ACC112 (cell line): ENCODE measurements around the gene SF3B1.
"Not testable (repeated sequence)": the region's sequence is repeated elsewhere in the genome, so short reads cannot be mapped to it uniquely, and the experiment has no call there.

ENCODE experiments used
- H2AFZ ChIP-seq: fragments of 200-600 bp; sonication (generic); one replicate; pipeline ENCODE4 v1.6.0; 2017; ENCODE audit warnings: antibody characterized with exemption, low read length; ENCODE audit not compliant: unreplicated experiment
- H3K27ac ChIP-seq: fragments of 200-600 bp; sonication (generic); 2 replicates; pipeline ENCODE4 v1.5.1; 2014; ENCODE audit warnings: low read depth, mild to moderate bottlenecking, antibody characterized with exemption, low read length, moderate library complexity
- H3K27me3 ChIP-seq: fragments of 200-600 bp; sonication (generic); 2 replicates; pipeline ENCODE4 v1.6.1; 2014; ENCODE audit warnings: mild to moderate bottlenecking, antibody characterized with exemption, low read length, moderate library complexity, mixed read lengths; ENCODE audit not compliant: insufficient read depth
- H3K36me3 ChIP-seq: fragments of 200-600 bp; sonication (generic); 2 replicates; pipeline ENCODE4 v1.6.1; 2016; ENCODE audit warnings: mild to moderate bottlenecking, antibody characterized with exemption, low read length, moderate library complexity, mixed read lengths; ENCODE audit not compliant: insufficient read depth
- H3K4me1 ChIP-seq: fragments of 200-600 bp; sonication (generic); one replicate; pipeline ENCODE4 v1.6.1; 2016; ENCODE audit warnings: low read length, mixed read lengths; ENCODE audit not compliant: insufficient read depth, unreplicated experiment, control insufficient read depth
- H3K4me3 ChIP-seq: fragments of 200-600 bp; sonication (generic); 2 replicates; pipeline ENCODE4 v1.5.1; 2014; ENCODE audit warnings: mild to moderate bottlenecking, low read depth, low read length
- H3K79me2 ChIP-seq: fragments of 200-600 bp; sonication (generic); one replicate; pipeline ENCODE4 v1.6.0; 2016; ENCODE audit warnings: low read length; ENCODE audit not compliant: control insufficient read depth, unreplicated experiment, insufficient read depth

SF3B1 gene

GRCh38 chr2:197358931-197359330 lies 75.9 kb downstream of the SF3B1 start:
- Histone ChIP-seq H3K4me1 (no peaks in the 10 kb centered on the region), H3K27me3 (no peaks in the 10 kb centered on the region), H3K79me2 (no peaks in the 10 kb centered on the region), H3K36me3 (no peaks in the 10 kb centered on the region), H3K27ac (no peak overlapping the region), H3K4me3 (no peak overlapping the region), H2AFZ (no peak overlapping the region)

GRCh38 chr2:197357986-197358385 lies 76.8 kb downstream of the SF3B1 start:
- Histone ChIP-seq H3K4me1 (no peaks in the 10 kb centered on the region), H3K79me2 (no peaks in the 10 kb centered on the region), H3K27ac (no peak overlapping the region), H3K4me3 (no peak overlapping the region), H2AFZ (no peak overlapping the region), H3K27me3 (no peaks in the 10 kb centered on the region), H3K36me3 (no peaks in the 10 kb centered on the region)

- no peaks in the 10 kb centered on the region for H3K79me2 ChIP-seq
- no peaks in the 10 kb centered on the region for H3K36me3 ChIP-seq
- no peak overlapping the region for H3K4me3 ChIP-seq
- H3K27ac ChIP-seq: no peak overlapping the region
- no peak overlapping the region for H2AFZ ChIP-seq
- no peaks in the 10 kb centered on the region for H3K27me3 ChIP-seq
- no peaks in the 10 kb centered on the region for H3K4me1 ChIP-seq
Observed at GRCh38 chr2:197356136-197356535, 78.7 kb downstream of the SF3B1 start.

GRCh38 chr2:197354169-197354558 lies 80.7 kb downstream of the SF3B1 start:
- no peak overlapping the region for H3K27ac ChIP-seq
- no peaks in the 10 kb centered on the region for H3K79me2 ChIP-seq
- H3K4me3 ChIP-seq: no peak overlapping the region
- no peaks in the 10 kb centered on the region for H3K4me1 ChIP-seq
- H3K36me3 ChIP-seq: no peaks in the 10 kb centered on the region
- no peak overlapping the region for H2AFZ ChIP-seq
- H3K27me3 ChIP-seq: no peaks in the 10 kb centered on the region

- Histone ChIP-seq H3K36me3 (no peaks in the 10 kb centered on the region), H2AFZ (no peak overlapping the region), H3K79me2 (no peaks in the 10 kb centered on the region), H3K27me3 (no peaks in the 10 kb centered on the region), H3K4me3 (no peak overlapping the region), H3K27ac (no peak overlapping the region), H3K4me1 (no peaks in the 10 kb centered on the region)
Observed at GRCh38 chr2:197353393-197354168, 81.2 kb downstream of the SF3B1 start.

GRCh38 chr2:197349699-197350098 lies 85.1 kb downstream of the SF3B1 start:
- Histone ChIP-seq H2AFZ (no peak overlapping the region), H3K27ac (no peak overlapping the region), H3K4me3 (no peak overlapping the region), H3K27me3 (no peaks in the 10 kb centered on the region), H3K4me1 (no peaks in the 10 kb centered on the region), H3K79me2 (no peaks in the 10 kb centered on the region), H3K36me3 (no peaks in the 10 kb centered on the region)

- no peak overlapping the region for H2AFZ ChIP-seq
- H3K4me3 ChIP-seq: no peak overlapping the region
- no peaks in the 10 kb centered on the region for H3K27me3 ChIP-seq
- no peak overlapping the region for H3K27ac ChIP-seq
- H3K36me3 ChIP-seq: no peaks in the 10 kb centered on the region
- H3K4me1 ChIP-seq: no peaks in the 10 kb centered on the region
- no peaks in the 10 kb centered on the region for H3K79me2 ChIP-seq
Observed at GRCh38 chr2:197348721-197349360, 86.0 kb downstream of the SF3B1 start.

GRCh38 chr2:197345846-197346370 lies 88.9 kb downstream of the SF3B1 start:
- Histone ChIP-seq H2AFZ (no peak overlapping the region), H3K27ac (no peak overlapping the region)

GRCh38 chr2:197343968-197344367 lies 90.9 kb downstream of the SF3B1 start:
- not testable (repeated sequence) for H2AFZ ChIP-seq, H3K27ac ChIP-seq, H3K79me2 ChIP-seq, H3K4me3 ChIP-seq, H3K4me1 ChIP-seq, H3K36me3 ChIP-seq, H3K27me3 ChIP-seq

More at GRCh38 chr2:197345846-197346370, 88.9 kb downstream of the SF3B1 start:
- no peaks in the 10 kb centered on the region for H3K4me1 ChIP-seq
- H3K36me3 ChIP-seq: no peaks in the 10 kb centered on the region
- no peak overlapping the region for H3K4me3 ChIP-seq
- no peaks in the 10 kb centered on the region for H3K79me2 ChIP-seq
- no peaks in the 10 kb centered on the region for H3K27me3 ChIP-seq

- no peak overlapping the region for H2AFZ ChIP-seq
- H3K27me3 ChIP-seq: no peaks in the 10 kb centered on the region
- H3K4me3 ChIP-seq: no peak overlapping the region
Observed at GRCh38 chr2:197340591-197340990, 94.2 kb downstream of the SF3B1 start.

More at GRCh38 chr2:197340591-197340990, 94.2 kb downstream of the SF3B1 start:
- Histone ChIP-seq H3K36me3 (no peaks in the 10 kb centered on the region), H3K4me1 (no peaks in the 10 kb centered on the region), H3K27ac (no peak overlapping the region), H3K79me2 (no peaks in the 10 kb centered on the region)
